Measurements from ENCODE around the gene SLX9. TPM values are rescaled to one million over a fixed set of nuclear protein-coding genes. Genes with fewer than 3 reads are reported as not detected.

The SLX9 gene
- total RNA-seq, 1 donor from 2014 or later = 24.0 TPM

- H3K9me3 Mint-ChIP-seq (ENCODE audit: low read depth) = no peaks in the 10 kb centered on the region
- no peak for DNase-seq (ENCODE audit: low spot score)
- no peak overlapping the region for H3K27ac Mint-ChIP-seq (ENCODE audit: unreplicated experiment)
- no peaks in the 10 kb centered on the region for H3K27me3 Mint-ChIP-seq (ENCODE audit: low read depth)
- H3K4me1 Mint-ChIP-seq (ENCODE audit: low read depth) = peaks cover 47% of the 10 kb centered on the region
- no peaks in the 10 kb centered on the region for H3K36me3 Mint-ChIP-seq (ENCODE audit: low read depth)
- TF ChIP-seq, protein P1, sequence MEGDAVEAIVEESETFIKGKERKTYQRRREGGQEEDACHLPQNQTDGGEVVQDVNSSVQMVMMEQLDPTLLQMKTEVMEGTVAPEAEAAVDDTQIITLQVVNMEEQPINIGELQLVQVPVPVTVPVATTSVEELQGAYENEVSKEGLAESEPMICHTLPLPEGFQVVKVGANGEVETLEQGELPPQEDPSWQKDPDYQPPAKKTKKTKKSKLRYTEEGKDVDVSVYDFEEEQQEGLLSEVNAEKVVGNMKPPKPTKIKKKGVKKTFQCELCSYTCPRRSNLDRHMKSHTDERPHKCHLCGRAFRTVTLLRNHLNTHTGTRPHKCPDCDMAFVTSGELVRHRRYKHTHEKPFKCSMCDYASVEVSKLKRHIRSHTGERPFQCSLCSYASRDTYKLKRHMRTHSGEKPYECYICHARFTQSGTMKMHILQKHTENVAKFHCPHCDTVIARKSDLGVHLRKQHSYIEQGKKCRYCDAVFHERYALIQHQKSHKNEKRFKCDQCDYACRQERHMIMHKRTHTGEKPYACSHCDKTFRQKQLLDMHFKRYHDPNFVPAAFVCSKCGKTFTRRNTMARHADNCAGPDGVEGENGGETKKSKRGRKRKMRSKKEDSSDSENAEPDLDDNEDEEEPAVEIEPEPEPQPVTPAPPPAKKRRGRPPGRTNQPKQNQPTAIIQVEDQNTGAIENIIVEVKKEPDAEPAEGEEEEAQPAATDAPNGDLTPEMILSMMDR (IDR thresholded peaks at IDR 0.05) = no peak
- H3K4me3 Mint-ChIP-seq (ENCODE audit: unreplicated experiment) = no peak overlapping the region
Measured at GRCh38 chr21:45015469-45015860, 75.6 kb downstream of the SLX9 start.

DNA sequence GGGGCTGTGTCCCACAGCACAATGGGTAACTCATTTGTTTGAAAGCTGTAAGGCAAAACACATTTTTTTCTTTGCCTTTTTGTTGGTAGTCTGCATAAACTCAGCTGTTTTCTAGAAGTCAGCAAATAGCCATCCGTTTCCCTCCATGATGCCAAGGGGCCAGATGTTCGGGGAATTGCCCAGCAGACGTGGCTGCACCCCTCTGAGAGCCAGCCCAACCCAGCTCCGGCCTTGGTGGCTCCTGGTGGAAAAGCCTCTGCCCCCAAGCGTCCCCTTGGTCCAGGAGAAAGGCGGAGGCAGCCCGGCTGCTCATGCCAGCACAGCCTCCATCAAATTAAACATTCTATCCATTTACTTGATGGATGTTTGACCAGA, 76.2 kb downstream of the SLX9 start:
- TF ChIP-seq, protein P1 (IDR thresholded peaks at IDR 0.05) = no peak
- no peaks in the 10 kb centered on the region for H3K9me3 Mint-ChIP-seq (ENCODE audit: low read depth)
- no peak overlapping the region for H3K4me3 Mint-ChIP-seq (ENCODE audit: unreplicated experiment)
- no peak for DNase-seq (ENCODE audit: low spot score)
- peaks cover 48% of the 10 kb centered on the region for H3K4me1 Mint-ChIP-seq (ENCODE audit: low read depth)
- peak overlapping the region; percentile 32 for H3K27ac Mint-ChIP-seq (ENCODE audit: unreplicated experiment)
- H3K36me3 Mint-ChIP-seq (ENCODE audit: low read depth) = no peaks in the 10 kb centered on the region
- H3K27me3 Mint-ChIP-seq (ENCODE audit: low read depth) = no peaks in the 10 kb centered on the region

DNA sequence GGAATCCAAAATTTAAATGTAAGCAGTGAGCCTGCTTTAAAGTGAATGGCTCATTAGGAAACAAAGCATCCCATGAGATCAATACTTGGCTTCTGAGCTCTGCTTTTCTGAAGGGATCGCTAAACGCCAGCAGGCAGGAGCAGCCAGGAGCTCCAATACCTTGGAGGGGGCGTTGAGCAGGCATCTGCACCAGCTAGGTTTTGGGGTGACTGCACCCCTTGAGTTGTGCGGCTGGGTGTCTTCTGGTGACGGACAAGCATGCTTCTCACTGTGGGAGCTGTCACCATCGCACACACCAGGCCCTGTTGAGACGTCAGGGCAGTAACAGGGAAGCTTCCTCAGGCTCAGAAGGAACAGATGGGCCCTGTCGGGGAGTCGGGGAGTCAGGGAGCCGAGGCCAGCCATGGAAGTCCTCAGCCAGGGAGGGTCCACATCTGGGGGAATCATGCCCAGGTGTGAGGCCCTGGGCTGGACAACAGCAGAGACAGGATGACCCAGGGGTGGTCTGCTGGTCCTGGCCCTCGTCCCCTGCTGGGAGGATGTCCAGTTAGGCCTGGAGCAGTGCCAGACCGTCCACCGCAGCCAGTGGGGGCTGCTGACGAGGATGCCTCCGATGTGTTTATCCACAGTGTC, 76.7 kb downstream of the SLX9 start:
- no peak overlapping the region for H3K4me3 Mint-ChIP-seq (ENCODE audit: unreplicated experiment)
- no peaks in the 10 kb centered on the region for H3K27me3 Mint-ChIP-seq (ENCODE audit: low read depth)
- no peaks in the 10 kb centered on the region for H3K36me3 Mint-ChIP-seq (ENCODE audit: low read depth)

DNA sequence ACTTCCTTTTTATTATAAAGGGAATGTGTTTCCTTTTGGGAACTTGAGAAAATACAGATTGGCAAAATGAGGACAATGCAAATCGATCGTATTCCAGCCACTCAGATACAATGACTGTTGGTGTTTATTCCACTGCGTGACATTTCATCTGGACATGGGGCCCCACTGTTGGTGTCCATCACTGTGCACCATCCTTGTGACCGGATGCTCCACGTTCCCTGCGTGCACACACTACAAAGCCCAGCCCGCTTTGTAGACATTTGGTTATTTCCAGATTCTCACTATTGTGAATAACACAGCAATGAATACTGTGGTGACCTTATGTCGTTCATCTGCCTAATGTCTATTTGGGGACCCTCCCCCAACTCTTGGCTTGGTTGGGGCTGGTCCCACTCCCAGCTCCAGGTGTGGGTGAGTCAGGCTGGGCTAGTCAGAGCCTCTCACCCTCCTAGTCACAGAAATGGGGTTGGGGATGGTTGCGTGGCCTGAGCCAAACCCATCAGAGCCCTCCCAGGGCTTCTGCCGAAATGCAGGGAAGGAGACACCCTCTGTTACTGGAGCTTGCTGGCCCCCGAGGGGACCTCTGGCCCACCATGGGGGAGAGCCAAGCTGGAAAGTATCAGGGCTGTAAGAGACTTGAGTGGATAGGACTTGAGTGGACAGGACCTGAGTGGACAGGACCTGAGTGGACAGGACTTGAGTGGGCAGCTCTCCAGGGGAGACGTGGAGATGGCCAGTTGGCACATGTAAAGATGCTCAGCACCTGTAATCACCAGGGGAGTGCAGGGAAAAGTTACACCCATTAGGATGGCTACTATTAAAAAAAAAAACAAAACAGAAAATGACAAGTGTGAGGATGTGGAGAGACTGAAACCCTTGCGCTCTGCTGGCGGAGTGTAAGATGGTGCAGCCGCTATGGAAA, 77.5 kb downstream of the SLX9 start:
- H3K4me1 Mint-ChIP-seq (ENCODE audit: low read depth) = peaks cover 41% of the 10 kb centered on the region
- no peaks in the 10 kb centered on the region for H3K36me3 Mint-ChIP-seq (ENCODE audit: low read depth)
- H3K27me3 Mint-ChIP-seq (ENCODE audit: low read depth) = no peaks in the 10 kb centered on the region
- H3K27ac Mint-ChIP-seq (ENCODE audit: unreplicated experiment) = peak overlapping the region; percentile 4
- H3K9me3 Mint-ChIP-seq (ENCODE audit: low read depth) = no peaks in the 10 kb centered on the region
- TF ChIP-seq, protein P1 (IDR thresholded peaks at IDR 0.05) = no peak
- H3K4me3 Mint-ChIP-seq (ENCODE audit: unreplicated experiment) = peak overlapping the region; percentile 50
- DNase-seq (ENCODE audit: low spot score) = no peak

More for the DNA sequence above, 76.7 kb downstream of the SLX9 start:
- Mint-ChIP-seq H3K9me3 (ENCODE audit: low read depth) (no peaks in the 10 kb centered on the region), H3K4me1 (ENCODE audit: low read depth) (peaks cover 46% of the 10 kb centered on the region), H3K27ac (ENCODE audit: unreplicated experiment) (peak overlapping the region; percentile 13)
- DNase-seq (ENCODE audit: low spot score) = peak; percentile 52
- TF ChIP-seq, protein P1 (IDR thresholded peaks at IDR 0.05) = no peak
